SU-DHL-6 (cell line): ENCODE data around the gene PROKR1.

ENCODE experiments used
- EZH2phosphoT487 ChIP-seq: fragments of 200-600 bp; sonication (generic), shearing (Covaris generic); conservative IDR thresholded peaks from 2 replicates; pipeline ENCODE4 v1.6.1; 2018; ENCODE audit warnings: mild to moderate bottlenecking, antibody characterized with exemption, low read length, moderate library complexity, mixed read lengths
- TF ChIP-seq, protein P1 (sequence below): fragments of 200-600 bp; sonication (generic); IDR thresholded peaks from one replicate; pipeline ENCODE4 v1.5.1; 2017; ENCODE audit warnings: antibody characterized with exemption, mild to moderate bottlenecking, low read length, moderate library complexity; ENCODE audit not compliant: insufficient read depth, poor library complexity, severe bottlenecking

DNA sequence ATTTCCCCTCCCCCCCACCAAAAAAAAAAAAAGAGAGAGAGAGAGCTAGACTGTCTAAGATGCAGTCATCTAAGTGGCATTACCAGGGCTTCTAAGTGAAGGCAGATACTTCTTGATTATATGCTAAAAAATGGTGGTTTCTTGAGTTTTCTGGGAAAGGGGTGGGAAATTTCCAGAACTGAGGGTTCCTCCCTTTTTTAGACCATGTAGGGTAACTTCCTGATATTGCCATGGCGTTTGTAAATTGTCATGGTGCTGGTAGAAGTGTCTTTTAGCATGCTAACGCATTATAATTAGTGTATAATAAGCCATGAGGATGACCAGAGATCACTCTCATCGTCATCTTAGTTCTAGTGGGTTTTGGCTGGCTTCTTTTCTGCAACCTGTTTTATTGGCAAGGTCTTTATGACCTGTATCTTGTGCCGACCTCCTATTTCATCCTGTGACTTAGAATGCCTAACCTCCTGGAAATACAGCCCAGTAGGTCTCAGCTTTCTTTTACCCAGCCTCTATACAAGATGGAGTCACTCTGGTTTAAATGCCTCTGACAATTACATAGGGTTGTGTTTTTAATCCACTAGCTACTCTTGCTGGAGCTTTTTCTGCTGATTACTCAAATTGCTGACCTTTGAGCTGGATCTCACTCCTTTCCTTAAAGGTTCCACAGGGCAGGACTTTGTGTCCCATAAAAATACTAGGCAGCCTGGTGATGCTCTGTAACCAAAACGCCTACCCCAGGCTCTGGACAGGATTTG lies 30.4 kb upstream of the PROKR1 start:
- TF ChIP-seq, protein P1, sequence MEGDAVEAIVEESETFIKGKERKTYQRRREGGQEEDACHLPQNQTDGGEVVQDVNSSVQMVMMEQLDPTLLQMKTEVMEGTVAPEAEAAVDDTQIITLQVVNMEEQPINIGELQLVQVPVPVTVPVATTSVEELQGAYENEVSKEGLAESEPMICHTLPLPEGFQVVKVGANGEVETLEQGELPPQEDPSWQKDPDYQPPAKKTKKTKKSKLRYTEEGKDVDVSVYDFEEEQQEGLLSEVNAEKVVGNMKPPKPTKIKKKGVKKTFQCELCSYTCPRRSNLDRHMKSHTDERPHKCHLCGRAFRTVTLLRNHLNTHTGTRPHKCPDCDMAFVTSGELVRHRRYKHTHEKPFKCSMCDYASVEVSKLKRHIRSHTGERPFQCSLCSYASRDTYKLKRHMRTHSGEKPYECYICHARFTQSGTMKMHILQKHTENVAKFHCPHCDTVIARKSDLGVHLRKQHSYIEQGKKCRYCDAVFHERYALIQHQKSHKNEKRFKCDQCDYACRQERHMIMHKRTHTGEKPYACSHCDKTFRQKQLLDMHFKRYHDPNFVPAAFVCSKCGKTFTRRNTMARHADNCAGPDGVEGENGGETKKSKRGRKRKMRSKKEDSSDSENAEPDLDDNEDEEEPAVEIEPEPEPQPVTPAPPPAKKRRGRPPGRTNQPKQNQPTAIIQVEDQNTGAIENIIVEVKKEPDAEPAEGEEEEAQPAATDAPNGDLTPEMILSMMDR = no peak
- TF ChIP-seq EZH2phosphoT487 = no peak
